ENCODE results near the gene SYNPO2. TPM values are rescaled to one million over a fixed set of nuclear protein-coding genes. Genes with fewer than 3 reads are reported as not detected.

SYNPO2 gene
- total RNA-seq, 2 donors from 2014 or later: 9.5 to 266 TPM

DNA sequence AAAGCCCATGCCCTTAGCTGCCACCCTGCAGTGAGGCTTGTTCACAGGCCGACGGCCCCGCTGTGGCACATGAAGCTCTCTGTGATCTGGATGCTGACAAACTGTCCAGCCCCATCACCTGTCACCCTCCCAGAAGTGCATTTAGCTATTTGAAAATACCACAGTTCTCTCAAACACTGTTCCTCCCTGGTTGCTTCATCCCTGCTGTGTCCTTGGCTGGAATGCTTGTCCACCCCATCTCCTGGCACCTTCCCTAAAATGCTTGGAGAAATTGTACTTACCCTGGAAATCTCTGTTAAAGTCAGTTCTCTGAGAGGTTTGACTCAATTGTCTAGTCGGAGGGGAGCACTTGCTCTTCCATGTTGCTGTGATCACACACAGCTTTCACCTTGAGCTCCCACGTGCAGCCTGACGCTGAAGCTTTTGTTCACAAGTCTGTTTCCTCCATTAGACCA, 10.1 kb downstream of the SYNPO2 start:
- no peaks in the 10 kb centered on the region for H3K36me3 ChIP-seq
- TF ChIP-seq, protein P1, sequence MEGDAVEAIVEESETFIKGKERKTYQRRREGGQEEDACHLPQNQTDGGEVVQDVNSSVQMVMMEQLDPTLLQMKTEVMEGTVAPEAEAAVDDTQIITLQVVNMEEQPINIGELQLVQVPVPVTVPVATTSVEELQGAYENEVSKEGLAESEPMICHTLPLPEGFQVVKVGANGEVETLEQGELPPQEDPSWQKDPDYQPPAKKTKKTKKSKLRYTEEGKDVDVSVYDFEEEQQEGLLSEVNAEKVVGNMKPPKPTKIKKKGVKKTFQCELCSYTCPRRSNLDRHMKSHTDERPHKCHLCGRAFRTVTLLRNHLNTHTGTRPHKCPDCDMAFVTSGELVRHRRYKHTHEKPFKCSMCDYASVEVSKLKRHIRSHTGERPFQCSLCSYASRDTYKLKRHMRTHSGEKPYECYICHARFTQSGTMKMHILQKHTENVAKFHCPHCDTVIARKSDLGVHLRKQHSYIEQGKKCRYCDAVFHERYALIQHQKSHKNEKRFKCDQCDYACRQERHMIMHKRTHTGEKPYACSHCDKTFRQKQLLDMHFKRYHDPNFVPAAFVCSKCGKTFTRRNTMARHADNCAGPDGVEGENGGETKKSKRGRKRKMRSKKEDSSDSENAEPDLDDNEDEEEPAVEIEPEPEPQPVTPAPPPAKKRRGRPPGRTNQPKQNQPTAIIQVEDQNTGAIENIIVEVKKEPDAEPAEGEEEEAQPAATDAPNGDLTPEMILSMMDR (IDR thresholded peaks at IDR 0.05): no peak
- H3K9ac ChIP-seq (ENCODE audit: low read depth in 2 of 2, low read length in 2 of 2): no peak overlapping the region
- no peaks in the 10 kb centered on the region for H3K4me1 ChIP-seq
- H3K27me3 ChIP-seq: no peaks in the 10 kb centered on the region
- H3K9me3 ChIP-seq: no peaks in the 10 kb centered on the region
- DNase-seq: no peak
- no peak overlapping the region for H3K4me3 ChIP-seq
- intact Hi-C loops (cut with DNase I): loop anchor here (10.0 kb wide), 1 partner anchor 66 kb away; no protein-coding TSS in a partner anchor
- no peak overlapping the region for H3K27ac ChIP-seq

DNA sequence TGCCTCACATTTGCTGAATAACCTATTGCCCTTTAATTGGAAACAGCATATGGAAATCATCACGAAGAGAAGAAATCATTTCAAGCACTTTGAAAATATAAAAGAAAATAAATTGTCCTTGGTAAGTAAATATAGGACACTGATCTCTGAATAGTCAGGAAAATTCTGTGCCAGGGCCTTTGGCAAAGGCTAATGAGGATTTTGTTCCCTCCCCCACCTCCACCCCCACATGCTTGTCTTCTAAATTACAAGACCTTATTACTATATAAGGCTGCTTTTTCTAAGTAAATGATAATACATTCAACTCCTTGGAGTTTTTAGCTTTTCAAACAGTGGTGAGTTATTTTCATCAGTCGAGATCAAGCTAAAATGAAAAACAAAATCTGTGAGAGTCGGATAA, 15.8 kb downstream of the SYNPO2 start:
- H3K4me3 ChIP-seq: no peak overlapping the region
- no peak overlapping the region for H3K27ac ChIP-seq
- no peaks in the 10 kb centered on the region for H3K4me1 ChIP-seq
- intact Hi-C loops (cut with DNase I): no loop called here
- no peaks in the 10 kb centered on the region for H3K36me3 ChIP-seq
- TF ChIP-seq, protein P1 (IDR thresholded peaks at IDR 0.05): no peak
- no peaks in the 10 kb centered on the region for H3K9me3 ChIP-seq
- no peaks in the 10 kb centered on the region for H3K27me3 ChIP-seq
- DNase-seq: no peak
- no peak overlapping the region for H3K9ac ChIP-seq (ENCODE audit: low read depth in 2 of 2, low read length in 2 of 2)

DNA sequence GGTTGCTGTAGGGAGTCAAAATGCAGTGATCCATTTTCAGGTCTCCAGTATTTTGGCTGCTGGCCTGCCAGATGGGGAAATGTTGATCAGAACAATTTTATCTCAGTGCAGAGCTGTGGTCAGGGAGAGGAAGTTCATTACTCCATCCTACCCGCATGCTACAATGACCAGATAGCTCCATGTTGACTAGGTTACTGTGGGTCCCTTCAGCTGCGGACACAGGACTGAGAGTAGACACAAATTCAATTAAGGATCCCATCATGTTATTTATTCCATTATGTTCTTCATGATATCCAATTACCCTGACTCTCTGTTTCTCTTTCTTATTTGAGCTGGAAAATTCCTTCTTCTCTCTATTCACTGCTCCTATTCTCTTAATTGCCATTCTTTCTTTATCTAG, 16.3 kb downstream of the SYNPO2 start:
- TF ChIP-seq, protein P1 (IDR thresholded peaks at IDR 0.05): no peak
- Histone ChIP-seq H3K9me3 (no peaks in the 10 kb centered on the region), H3K4me3 (no peak overlapping the region), H3K27ac (no peak overlapping the region), H3K9ac (ENCODE audit: low read depth in 2 of 2, low read length in 2 of 2) (no peak overlapping the region), H3K4me1 (no peaks in the 10 kb centered on the region), H3K27me3 (no peaks in the 10 kb centered on the region), H3K36me3 (no peaks in the 10 kb centered on the region)
- no peak for DNase-seq
- intact Hi-C loops (cut with DNase I): no loop called here

DNA sequence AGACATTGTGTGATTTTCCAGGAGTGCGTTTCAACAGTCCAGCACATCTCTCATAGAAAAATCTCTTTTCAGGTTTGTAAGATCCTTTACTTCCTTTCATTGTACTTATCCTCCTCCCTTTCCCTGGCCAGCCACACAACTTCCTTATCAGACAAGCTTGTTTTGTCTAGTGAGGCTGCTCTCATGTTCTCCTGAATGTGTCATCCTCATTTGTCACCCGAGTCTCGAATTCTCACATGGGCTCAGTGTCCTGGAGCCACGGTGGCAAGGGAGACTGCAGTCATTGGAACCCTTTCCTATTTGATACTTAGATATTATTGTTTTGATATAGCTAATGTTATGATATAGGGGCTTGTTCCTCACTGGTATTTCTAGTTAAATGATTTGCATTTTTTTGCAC, 16.9 kb downstream of the SYNPO2 start:
- Histone ChIP-seq H3K27me3 (no peaks in the 10 kb centered on the region), H3K9me3 (no peaks in the 10 kb centered on the region), H3K4me1 (no peaks in the 10 kb centered on the region), H3K4me3 (no peak overlapping the region), H3K27ac (no peak overlapping the region), H3K36me3 (no peaks in the 10 kb centered on the region), H3K9ac (ENCODE audit: low read depth in 2 of 2, low read length in 2 of 2) (no peak overlapping the region)
- intact Hi-C loops (cut with DNase I): no loop called here
- no peak for DNase-seq
- TF ChIP-seq, protein P1 (IDR thresholded peaks at IDR 0.05): no peak

DNA sequence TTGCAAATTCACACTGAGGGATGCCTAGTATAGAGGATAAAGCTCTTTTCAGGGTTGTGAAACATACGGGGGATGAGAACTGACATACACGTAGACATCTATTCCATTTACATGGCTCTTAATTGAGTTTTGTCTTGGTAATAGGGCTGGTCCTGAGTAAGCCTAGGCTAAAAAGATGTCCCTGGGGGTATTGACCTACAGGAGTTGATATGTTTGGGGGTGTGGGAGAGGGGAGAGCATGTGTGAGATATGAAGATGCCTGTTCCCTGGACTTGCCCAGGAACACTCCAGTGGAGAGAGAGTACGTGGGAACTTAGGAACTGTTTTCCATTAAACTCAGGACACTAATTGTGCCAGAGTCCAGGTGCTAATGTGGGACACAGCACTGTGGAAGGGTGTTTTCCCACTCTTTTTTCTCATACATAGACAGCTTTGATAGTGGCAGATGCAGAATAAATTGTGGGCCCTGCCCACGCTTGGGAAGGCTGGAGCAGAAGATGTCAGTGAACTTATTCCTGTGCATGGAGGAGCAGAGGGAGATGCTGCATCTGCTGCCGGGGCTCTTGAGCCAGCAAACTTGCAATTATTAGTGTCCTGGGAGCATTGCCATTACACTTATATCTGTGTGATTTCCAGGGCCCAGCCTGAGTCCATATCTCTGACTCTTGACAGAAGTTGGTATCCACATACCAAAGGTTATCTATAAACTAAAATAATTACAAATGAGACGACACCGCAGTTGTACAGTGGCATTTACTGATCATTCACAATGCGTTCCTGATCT, 20.7 kb downstream of the SYNPO2 start:
- intact Hi-C loops (cut with DNase I): no loop called here
- H3K27ac ChIP-seq: no peak overlapping the region

More for the DNA sequence above, 20.7 kb downstream of the SYNPO2 start:
- no peak overlapping the region for H3K9ac ChIP-seq (ENCODE audit: low read depth in 2 of 2, low read length in 2 of 2)
- H3K4me1 ChIP-seq: no peaks in the 10 kb centered on the region
- H3K4me3 ChIP-seq: no peak overlapping the region
- no peaks in the 10 kb centered on the region for H3K36me3 ChIP-seq
- TF ChIP-seq, protein P1 (IDR thresholded peaks at IDR 0.05): no peak
- DNase-seq: no peak
- no peaks in the 10 kb centered on the region for H3K9me3 ChIP-seq
- H3K27me3 ChIP-seq: no peaks in the 10 kb centered on the region

Measured in colonic mucosa (tissue), 4 donors.